HPDE6-E6E7 (cell line): ENCODE measurements around the gene GATD1.

ENCODE experiments used
- DNase-seq: peaks from one replicate; pipeline ENCODE4 v3.0.0; 2011; ENCODE audit warnings: missing footprints; ENCODE audit errors: extremely low spot score

GATD1 gene

DNA sequence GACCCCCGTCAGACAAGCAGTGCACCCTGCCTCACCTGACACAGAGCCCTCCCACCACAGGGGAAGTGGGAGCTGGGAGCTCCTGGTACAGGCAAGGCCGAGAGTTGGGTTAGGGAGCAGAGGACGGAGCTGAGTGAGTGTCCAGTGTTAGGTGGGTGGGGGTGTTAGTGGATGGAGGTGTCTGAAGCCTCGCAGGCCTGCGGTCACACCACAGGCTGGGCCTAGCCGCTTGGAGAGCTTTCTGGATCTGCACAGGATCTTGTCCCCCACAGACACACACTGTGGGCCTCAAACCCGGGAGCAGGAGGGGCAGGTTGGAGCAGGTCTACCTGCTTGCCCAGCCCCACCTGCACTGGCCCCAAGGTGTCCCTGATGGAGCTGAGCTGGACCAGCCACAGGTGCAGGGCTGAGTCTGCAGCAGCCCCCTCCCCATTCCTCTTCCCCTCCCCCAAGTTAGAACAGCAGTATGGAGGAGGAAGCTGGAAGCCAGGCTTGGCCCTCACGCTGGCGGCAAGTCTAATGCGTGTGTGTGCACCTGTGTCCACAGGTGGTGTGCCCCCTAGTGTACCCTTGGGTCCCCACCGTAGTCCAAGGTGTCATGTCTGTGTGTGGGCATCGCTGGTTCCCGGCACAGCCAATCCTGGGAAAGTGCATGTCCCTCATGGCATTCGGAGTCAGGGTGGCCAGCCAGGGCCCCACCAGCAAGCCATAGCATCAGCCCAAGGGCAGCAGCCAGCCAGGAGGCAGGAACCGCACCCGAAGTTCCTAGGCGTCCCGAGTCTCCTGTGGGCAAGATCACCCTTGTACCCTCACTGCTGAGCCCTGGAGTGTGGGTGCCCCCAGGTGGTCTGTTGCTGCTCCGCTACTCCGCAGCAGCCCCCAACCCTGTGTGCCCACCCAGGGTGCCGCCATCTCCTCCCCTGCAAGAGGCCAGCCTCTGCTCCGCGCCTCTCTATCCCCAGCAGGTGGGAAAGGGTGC lies 2.0 kb upstream of the GATD1 start:
- no peak for DNase-seq

DNA sequence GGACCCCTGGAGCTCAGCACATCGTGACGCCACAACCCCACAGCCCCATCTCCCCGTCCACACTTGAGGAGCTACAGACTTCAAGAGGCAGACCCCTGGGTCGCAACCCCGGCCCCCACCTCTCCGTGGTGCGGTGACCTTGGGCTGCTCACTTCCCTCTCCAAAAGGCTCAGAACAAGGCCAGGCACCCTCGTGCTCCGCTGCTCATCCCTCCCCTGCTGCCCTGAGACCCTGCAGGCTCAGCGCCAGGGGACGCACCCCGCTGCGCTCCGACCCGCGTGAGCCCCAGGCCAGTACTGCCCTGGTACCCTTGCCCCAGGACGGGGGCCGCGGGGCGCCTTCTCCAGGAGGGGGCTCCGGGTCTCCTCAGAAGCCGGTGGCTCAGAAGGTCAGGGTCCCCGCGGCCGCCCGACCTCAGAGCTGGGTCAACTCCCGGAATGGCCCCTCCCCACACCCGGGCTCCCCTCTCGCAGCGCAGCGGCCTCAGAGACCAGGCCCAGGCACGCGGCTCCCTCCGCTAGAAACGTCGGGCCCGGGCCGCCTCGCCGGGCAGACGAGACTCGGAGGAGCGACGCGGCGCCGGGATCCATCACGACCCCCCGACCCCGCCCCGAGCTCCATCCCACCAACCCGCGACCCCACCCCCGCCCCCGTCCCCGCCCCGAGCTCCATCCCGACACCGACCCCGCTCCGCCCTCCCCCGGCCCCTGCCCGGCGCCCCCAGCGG lies 563 bp downstream of the GATD1 start:
- no peak for DNase-seq

DNA sequence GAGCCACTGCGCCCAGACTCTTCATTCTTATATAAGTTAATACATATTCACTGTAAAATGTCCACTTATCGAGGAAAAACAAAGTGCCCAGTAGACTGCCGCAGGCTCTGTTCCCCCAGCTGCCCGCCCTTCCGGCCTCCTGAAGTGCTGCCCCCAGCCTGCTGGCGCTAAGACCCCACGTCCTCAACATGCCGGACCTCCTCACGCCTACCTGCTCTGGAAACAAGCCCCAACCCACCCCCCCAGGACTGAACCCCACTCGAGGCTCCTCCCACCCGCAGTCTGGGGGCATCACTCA lies 1.1 kb downstream of the GATD1 start:
- DNase-seq = no peak

DNA sequence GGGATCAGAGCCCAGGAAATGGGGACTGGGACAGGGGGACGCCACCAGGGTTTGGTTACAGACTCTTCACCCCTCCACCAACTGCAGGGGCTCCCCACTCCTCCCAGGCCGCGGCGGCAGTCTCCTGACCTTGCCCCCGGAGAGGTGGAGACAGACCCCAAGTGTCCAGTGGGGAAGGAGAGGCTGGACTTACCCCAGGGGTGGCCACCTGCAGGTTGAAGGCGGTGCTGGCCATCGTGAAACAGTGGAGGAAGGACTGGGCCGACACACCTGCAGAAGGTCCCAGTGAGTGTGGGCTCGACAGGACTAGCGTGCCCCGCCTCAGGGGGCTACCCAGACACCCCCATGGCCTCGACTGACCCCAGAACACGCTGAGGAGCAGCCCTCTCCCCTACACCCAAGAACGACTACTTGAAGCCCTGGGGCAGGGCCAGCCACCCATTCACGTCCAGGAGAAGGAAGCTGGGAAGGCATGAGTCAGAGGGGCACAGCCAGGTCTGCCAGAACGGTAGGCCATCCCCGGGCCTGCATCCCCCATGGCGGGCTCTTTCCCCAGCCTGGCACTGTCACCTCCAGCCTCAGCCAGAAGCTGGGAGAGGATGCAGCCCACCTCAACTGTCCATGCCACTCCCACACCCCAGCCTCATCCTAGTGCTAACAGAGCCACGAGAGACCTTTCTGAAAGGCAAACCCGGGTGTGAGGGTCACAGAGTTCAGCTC lies 2.3 kb downstream of the GATD1 start:
- peak; percentile 71 for DNase-seq

DNA sequence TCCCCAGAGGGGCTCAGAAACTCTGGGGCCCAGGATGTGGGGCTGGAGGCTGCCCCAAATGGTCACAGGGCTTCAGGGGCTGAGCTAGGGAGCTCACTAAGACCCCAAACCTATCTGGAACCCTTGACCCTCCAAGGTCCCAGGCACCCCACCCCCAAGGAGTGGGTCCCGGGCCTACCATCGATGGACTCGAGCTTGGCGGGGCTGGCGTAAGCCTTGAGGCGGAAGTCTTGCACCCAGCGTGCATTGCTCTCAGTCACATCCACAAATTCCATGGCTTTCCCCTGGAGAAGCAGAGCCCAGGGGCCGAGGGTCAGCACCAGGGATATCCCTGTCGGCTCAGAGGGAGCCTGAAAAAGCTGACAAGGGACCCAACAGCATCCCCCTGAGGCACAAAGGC lies 3.5 kb downstream of the GATD1 start:
- DNase-seq = no peak

DNA sequence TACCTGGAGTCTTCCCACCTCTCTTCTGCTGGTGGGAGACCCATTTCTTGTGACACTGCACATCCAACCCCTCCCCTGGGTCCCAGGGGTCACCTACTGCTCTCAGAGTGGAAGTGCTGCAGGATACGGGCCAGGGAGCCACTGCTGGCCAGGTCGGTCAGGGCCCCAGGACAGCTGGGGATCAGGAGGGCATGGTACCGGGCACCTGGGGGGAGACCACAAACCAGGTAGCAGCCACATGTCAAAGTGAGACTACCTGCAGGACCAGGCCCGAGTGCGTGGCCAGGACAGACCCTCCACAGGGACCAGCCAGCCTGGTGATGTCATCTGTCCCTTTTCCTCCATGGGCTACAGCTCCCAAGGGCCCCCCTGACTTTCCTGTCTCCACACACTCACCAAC lies 3.9 kb downstream of the GATD1 start:
- no peak for DNase-seq

DNA sequence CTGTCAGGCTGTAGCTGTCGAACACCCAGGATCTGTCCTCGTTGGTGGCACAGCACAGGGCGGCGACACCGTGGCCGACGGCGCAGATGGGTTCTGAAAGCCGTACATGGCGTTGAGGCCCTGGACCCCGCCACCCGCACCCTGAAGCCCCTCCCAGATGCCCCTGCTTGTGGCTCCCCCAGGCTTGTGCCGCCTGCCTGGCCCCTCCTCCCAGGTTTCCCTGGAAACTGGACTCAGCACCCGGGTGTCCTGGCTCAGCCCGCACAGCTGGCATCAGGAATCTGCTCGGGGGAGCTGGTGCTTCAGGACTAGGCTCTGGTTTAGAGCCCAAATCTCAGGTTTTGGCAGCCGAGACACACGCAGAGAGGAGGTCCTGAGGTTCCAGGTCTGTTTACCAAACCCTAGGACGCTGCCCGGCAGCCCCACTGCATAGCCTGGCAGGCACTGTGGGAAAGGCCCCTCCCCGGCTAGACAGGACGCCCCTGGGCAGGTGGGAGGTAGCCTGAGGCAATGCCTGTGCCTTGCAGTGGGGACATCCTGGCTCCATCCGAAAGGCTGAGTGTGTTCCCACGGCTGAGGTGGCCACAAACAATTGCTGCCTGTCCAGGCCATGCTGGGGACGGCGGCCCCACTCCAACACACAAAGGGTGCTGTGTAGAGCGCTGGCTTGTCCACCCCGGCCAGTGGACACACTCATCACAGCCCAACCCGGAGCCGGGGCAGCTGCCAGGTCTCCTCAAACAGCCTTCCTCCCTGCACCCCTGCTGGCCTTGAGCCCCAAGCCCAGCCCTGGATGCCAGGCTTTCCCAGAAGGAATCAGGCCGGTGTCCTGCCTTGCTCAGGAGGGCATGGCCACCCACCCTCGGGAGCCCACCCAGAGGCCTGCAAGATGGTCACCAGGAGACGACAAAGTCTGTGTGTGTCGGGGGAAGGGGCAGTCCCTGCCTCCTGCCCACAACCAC lies 4.6 kb downstream of the GATD1 start:
- no peak for DNase-seq

DNA sequence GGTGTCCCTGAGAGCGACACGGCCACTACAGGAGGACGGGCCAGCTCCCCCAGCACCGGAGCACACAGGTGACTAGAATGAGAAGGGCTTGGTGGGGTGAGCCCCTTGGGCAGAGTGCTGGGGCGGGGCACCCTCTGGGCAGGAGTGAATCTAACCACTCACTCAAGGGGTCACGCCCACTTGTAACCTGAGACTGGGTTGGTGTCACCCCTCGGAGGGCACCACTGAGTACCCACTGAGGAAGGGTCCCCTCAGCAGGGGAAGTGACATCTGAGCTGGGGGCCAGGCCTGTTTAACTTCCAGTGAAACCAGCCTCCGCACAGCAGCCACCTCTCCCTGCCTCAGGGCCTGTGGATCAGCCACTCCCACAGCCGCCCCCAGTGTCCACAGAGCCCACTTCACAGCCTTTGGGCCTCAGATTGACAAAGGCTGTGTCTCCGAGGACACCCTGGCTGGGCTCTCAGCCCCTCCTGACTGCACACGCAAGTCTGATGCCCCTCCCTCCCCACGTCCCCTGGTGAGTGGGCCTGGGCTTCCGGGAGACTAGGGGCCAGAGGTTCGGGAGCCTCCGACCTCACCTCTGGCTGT lies 5.6 kb downstream of the GATD1 start:
- no peak for DNase-seq

DNA sequence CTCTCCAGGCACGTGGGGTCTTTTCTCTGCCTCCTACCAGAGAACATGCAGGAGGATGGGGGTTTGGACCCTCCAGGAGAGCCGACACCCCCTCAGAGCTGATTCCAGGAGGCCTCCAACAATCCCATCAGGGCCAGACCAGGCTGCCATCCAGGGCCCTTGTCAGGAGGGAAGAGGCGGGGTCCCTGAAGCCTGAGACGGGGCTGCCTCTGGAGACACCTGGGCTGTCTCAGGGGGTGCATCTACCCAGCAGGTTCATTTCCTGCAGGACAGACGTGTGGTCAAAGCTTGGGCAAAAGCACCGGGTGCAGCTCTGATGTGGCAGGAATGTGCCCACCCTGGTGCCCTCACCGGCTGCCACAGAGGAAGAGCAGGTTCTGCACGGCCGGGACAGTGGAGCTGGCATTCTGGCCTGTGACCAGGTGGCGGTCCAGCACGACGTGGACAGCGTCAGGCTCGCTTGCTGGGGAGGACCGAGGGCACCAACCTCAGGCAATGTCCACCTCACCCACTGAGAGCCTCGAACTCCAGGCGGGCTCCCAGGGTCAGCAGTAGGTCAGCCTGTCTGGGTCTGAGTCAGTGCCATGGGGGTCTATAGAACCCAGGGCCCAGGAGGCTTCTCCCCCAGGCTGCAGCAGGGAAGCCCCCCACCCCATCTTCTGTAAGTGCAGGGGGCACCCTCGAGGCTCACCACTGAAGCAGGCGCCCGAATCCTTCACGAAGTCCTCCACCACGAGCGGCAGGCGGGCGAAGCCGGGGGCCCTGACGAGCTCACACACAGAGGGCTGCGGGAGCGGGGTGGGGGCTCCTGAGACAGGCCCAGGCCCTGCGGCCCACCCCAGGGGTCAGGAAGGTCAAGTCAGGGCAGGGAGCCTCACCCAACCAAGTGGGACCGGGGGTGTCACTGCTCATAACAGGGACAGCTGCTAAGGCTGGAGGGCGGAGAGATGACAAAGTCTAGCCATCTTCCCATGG lies 6.4 kb downstream of the GATD1 start:
- DNase-seq = no peak

DNA sequence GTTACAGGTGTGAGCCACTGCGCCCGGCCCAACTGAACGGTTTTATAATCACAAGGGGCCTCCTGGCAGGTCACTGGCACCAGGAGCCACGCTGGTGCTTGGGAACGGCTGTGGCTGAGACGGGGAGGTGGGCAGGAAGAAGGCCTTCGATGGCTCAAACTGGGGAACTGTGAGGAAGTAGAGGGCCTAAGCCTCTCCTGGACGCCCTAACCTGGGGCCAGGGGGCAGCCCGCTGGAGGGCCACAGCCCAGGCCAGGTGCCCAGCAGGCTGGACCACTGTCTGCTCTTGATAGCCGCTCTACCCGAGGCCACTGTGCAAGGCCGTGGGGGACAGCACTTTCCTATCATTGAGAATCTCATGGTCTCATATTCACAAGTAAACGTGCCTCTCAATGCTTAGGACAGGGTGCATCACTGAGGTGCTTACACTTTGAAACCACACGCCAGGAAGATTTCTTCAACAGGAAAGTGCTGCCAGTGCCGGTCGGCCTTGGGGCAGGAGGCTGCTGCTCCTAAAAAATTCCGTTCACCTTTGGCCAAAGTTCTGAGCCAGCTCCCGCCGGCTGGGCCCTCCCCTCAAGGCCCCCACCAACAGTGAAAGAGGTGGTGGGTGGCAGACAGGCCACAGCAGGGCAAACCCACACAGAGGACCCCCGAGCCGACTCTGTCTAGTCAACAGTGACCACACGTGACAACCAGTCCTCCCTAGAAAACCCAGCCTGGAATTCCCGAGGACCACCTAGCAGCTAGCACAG lies 7.2 kb downstream of the GATD1 start:
- DNase-seq = no peak

DNA sequence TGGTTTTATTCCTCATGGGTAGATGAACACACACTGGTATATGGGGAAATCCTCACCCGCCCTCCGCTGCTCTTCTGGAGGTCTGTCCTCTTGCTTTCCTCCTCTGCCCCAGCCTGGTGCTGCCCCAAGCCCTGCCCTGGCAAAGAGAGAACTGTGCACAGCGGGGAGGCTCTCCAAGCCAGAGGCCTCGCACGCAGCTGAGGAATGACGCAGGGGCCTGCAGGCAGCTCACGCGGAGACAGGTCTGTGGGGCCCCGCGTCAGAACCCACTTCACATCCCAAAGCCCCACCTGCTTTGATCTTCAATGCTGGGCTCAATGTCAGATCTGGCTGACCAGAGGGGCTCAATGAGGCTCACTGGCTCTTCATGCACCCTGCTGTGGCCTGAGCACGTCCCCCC lies 10.0 kb downstream of the GATD1 start:
- DNase-seq = no peak

DNA sequence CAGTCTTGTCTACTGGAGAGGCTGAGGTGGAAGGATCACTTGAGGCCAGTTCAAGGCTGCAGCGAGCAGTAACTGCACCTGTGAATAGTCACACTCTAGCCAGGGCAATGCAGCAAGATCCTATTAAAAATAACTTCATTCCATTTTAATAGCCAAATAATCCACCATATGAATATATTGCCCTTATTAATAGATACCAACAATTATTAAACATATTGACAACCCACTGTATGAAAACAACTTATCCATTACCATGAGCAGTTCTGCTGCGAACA lies 10.4 kb downstream of the GATD1 start:
- DNase-seq = no peak

DNA sequence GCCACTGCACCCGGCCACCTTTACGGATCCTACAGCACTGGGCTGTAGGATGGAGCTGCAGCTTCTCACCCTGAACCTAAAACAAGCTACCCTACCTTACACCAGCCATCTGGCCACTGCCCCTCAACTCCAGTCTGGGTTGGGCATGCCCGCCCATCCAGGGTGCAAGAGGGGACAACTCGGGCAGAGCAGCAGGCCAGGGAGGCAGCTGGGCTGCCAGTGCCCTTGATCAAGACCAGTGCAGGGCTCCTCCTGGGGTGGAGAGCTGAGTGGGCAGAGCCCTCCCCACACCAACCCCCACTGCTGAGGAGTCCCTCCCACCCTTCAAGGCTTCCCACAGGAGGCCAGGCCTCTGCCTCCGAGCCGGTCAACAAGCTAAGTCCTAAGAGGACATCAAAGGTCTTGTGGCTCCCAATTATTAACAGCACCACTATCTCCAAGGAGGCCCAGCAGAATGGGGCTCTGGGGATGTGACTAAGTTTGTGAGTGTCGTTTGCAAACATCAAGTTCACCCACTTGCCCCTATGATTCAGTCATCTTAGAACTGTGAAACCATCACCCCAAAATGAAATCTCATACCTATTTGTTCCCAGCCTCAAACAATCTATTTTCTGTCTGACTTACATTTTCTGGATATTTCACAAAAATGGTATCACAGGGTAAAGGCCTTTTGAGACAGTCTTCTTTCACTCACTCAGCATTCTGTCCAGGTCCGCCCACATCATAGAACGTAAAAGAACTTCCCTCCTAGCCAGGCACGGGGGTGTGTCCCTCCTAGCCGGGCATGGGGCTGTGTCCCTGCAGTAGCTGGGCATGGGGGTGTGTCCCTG lies 11.0 kb downstream of the GATD1 start:
- DNase-seq = no peak

DNA sequence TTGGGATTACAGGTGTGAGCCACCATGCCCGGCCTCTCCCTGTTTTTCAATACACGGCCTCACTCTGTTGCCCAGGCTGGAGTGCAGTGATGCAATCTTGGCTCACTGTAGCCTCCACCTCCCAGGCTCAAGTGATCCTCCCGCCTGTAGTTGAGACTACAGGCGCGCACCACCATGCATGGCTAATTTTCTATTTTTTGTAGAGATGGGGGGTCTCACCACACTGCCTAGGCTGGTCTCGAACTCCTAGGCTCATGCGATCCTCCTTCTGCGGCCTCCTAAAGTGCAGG lies 11.5 kb downstream of the GATD1 start:
- no peak for DNase-seq

DNA sequence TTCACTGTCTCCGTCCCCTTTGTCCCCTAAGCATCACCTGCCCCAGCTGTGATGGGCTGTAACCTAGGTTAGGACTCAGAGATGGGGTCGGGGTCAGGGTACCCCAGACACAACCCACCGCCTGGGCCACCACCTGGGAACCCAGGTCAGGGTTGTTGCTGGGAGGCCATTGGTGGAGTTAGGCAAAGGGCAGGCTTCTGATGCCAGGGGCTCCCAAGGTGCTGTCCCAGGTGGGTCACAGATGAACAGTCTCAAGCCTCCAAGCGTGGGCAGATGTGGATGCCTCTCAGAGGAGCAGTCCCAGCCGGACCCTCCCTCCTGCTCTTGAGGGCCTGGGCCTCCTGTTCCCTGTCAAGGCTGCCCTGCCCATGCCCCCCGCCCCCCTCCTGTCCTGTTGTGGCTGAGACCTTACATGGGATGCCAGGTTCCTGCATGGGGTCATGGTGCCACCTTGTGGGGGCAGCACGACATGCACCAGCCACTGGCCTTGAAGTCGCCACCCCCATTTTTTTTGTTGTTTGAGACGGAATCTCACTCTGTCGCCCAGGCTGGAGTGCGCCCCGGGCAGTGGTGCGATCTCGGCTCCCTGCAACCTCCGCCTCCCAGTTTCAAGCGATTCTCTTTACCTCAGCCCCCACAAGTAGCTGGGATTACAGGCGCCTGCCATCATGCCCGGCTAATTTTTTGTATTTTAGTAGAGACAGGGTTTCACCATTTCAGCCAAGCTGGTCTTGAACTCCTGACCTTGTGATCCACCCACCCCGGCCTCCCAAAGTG lies 12.1 kb downstream of the GATD1 start:
- no peak for DNase-seq

DNA sequence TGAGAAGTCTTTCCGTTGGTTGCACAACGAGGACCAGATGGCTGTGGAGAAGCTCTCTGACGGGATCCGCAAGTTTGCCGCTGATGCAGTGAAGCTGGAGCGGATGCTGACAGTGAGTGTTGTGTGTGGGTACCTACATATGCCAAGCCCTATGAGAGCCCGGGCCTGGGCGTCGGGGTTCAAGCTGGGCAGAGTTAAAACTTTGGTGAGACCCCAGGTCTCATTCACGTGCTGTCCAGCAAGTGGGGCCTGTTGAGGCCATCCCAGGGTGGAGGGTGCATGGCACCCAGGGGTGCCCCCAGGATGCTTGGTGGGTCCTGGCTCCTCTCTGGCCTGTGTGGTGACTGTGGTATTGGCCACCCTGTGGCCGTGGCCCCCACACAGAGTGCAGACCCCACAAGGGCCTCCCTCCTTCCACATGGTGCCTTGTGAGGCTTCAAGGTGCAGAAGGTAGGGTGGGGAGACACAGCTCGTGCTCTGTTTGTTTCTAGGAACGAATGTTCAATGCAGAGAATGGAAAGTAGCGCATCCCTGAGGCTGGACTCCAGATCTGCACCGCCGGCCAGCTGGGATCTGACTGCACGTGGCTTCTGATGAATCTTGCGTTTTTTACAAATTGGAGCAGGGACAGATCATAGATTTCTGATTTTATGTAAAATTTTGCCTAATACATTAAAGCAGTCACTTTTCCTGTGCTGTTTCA lies 12.8 kb downstream of the GATD1 start:
- DNase-seq = no peak
